Activated CD4-positive, alpha-beta T cell treated with anti-CD3 and anti-CD28 coated beads, Interleukin-2, amount 10 ng/mL, durations not matched to agents 7 days and 5 days (primary cell): ENCODE measurements around the gene COL26A1. TPM values are rescaled to one million over a fixed set of nuclear protein-coding genes. Genes with fewer than 3 reads are reported as not detected.
A peak's percentile ranks its signal among the peaks of the same experiment; 100 is the strongest.
"Not testable (repeated sequence)": the region's sequence is repeated elsewhere in the genome, so short reads cannot be mapped to it uniquely, and the experiment has no call there.

Source experiments
- CTCF ChIA-PET: fragments of 350-600 bp; sonication (Branson Sonifier 250); formaldehyde crosslinking; loops from one replicate; lab custom pipeline; 2021; ENCODE audit warnings: antibody characterized with exemption; lab: Charles Lee
- POLR2A ChIA-PET: fragments of 350-600 bp; sonication (Branson Sonifier 250); formaldehyde crosslinking; loops from one replicate; lab custom pipeline; 2021; ENCODE audit warnings: antibody characterized with exemption; lab: Charles Lee
- DNase-seq: peaks from one replicate; pipeline ENCODE4 v3.0.0-alpha.2; 2020
- H3K27ac Mint-ChIP-seq: one replicate; pipeline ENCODE4 v1.8.0; 2021; ENCODE audit warnings: mild to moderate bottlenecking, moderate library complexity, mixed read lengths
- H3K27me3 Mint-ChIP-seq: one replicate; pipeline ENCODE4 v1.8.0; 2021; ENCODE audit warnings: mixed read lengths
- H3K36me3 Mint-ChIP-seq: one replicate; pipeline ENCODE4 v1.8.0; 2021; ENCODE audit warnings: low read depth, mixed read lengths
- H3K4me1 Mint-ChIP-seq: one replicate; pipeline ENCODE4 v1.8.0; 2021; ENCODE audit warnings: mixed read lengths
- H3K4me3 Mint-ChIP-seq: one replicate; pipeline ENCODE4 v1.8.0; 2021; ENCODE audit warnings: mild to moderate bottlenecking, moderate library complexity, mixed read lengths
- H3K9me3 Mint-ChIP-seq: one replicate; pipeline ENCODE4 v1.8.0; 2021; ENCODE audit warnings: mixed read lengths
- total RNA-seq, 2 experiments: library from RNA; stranded (reverse); gene quantifications; one replicate each; pipeline ENCODE4 v1.2.3, GENCODE V29; 2021

Gene COL26A1
- total RNA-seq = not detected

- Mint-ChIP-seq H3K36me3 (no peaks in the 10 kb centered on the region), H3K4me3 (no peak within 1 kb of the TSS), H3K27ac (no peak within 1 kb of the TSS), H3K4me1 (no peaks in the 10 kb centered on the region), H3K9me3 (no peaks in the 10 kb centered on the region), H3K27me3 (peaks cover 24% of the 10 kb centered on the region)
- no peak for DNase-seq
- CTCF ChIA-PET = interaction anchor here (1.7 to 3.2 kb wide), 4 partner anchors 11 to 143 kb away, joined by 3 to 17 read pairs (median 5); no protein-coding TSS in a partner anchor
- POLR2A ChIA-PET = no interaction called here
Measured at GRCh38 chr7:101362334-101363195, at the start of gene COL26A1. Gene COL26A1 (plus strand): TSS chr7:101362875. CDS start chr7:101363033, 158 bp downstream.

DNA sequence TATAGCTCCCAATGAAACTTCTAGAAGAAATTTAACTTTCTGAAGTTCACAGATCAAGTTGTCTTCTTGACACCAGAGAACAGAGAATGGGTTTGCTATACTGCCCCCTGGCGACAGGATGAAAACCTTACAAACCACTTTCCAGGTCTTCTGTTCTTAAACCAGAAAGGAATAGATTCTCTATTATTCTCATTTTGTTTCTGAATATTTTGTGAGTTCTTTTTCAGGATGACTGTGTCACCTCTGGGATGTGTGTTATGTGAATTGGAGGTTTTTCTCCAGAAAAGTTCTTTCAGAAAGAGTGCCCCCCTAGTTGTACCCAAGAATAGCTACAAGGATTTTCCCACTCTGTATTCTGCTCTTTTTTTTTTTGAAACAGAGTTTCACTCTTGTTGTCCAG is 47.3 kb upstream of the COL26A1 start:
- Mint-ChIP-seq H3K27me3 (no peaks in the 10 kb centered on the region), H3K4me3 (no peak overlapping the region), H3K27ac (no peak overlapping the region), H3K4me1 (peaks cover 2% of the 10 kb centered on the region), H3K9me3 (peaks cover 12% of the 10 kb centered on the region), H3K36me3 (peaks cover 9% of the 10 kb centered on the region)
- POLR2A ChIA-PET = no interaction called here
- CTCF ChIA-PET = interaction anchor here (0.7 to 1.5 kb wide), 8 partner anchors 9 to 211 kb away, joined by 3 to 5 read pairs (median 3); no protein-coding TSS in a partner anchor
- peak; percentile 72 for DNase-seq

DNA sequence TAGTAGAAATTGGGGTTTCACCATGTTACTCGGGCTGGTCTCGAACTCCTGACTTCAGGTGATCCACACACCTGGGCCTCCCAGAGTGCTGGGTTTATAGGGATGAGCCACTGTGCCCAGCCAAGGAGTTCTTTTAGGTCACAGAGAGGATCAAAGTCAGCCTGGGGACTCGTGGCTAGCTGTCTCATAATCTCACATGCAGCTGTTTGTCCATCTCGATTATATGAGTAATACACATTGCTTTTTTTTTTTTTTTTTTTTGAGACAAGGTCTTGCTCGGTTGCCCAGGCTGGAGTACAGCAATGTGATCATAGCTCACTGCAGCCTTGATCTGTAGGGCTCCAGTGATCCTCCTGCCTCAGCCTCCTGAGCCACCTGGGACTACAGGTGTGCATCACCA is 43.3 kb upstream of the COL26A1 start:
- no peak overlapping the region for H3K4me3 Mint-ChIP-seq
- peaks cover 5% of the 10 kb centered on the region for H3K36me3 Mint-ChIP-seq
- DNase-seq = no peak
- H3K4me1 Mint-ChIP-seq = peaks cover 17% of the 10 kb centered on the region
- H3K27ac Mint-ChIP-seq = no peak overlapping the region
- H3K9me3 Mint-ChIP-seq = no peaks in the 10 kb centered on the region
- ChIA-PET CTCF (no interaction called here), POLR2A (no interaction called here)
- no peaks in the 10 kb centered on the region for H3K27me3 Mint-ChIP-seq

DNA sequence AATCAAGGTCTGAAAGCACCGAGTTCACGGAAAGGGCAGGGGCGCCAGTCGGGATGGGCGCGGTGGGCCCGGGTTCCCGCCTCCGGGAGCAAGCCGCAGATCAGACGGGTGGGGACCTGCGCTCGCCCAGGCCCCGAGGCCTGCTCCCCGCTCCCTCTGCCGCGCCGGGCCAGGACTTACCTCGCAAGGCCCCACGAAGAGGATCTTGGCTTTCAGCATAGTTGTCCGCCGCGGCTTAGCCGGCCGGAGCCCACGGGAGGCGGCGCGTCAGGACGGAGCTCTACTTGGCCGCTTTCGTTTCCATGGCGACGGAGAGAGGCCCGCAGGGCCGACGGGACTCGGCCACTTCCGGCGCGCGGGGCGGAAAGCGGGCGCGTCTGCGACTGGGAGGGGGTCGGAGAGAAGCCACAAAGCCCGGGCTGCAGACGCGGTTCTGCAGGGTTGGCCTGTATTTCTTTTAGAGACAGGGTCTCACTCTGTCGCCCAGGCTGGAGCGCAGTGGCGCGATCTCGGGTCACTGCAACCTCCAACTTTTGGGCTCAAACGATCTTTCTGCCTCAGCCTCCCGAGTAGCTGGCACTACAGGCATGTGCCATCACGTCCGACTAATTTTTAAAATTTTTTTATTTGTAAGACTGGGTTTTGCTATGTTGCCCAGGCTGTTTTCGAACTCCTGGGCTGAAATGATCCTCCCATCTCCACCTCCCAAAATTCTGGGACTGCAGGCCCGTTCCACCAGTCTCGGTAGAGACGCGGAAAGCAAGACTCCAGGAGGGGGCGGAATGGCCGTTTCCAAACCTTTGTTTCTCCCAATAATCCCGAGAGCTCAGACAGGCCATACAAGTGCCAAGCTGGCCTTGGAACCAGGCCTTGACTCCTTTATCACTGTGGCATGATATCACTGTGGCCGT is 40.9 kb upstream of the COL26A1 start, which contains the start of gene IFT22:
Gene IFT22 (minus strand): TSS at position 322 of the 911 bp plus-strand sequence. CDS start 103 bp downstream, at position 219.
- Mint-ChIP-seq H3K4me3 (peak within 1 kb of the TSS; percentile 92), H3K27ac (peak within 1 kb of the TSS; percentile 89), H3K4me1 (peaks cover 16% of the 10 kb centered on the region), H3K27me3 (no peaks in the 10 kb centered on the region), H3K36me3 (no peaks in the 10 kb centered on the region), H3K9me3 (no peaks in the 10 kb centered on the region)
- ChIA-PET POLR2A (no interaction called here), CTCF (interaction anchor here (0.6 to 1.4 kb wide), 4 partner anchors 9 to 90 kb away, joined by 3 to 6 read pairs (median 4); no protein-coding TSS in a partner anchor)
- peak; percentile 92 for DNase-seq

DNA sequence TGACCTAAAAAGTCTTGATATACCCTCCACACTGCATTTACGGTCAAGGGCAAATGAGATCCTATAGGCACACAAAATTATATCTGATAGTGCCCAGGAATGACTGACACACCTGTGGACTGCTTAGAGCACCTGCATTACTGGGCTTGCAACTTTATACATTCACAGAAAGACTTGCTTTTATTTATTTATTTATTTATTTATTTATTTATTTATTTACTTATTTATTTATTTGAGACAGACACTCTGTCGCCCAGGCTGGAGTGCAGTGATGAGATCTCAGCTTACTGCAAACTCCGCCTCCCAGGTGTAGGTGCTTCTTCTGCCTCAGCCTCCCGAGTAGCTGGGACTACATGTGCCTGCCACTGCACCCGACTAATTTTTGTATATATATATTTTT is 34.5 kb upstream of the COL26A1 start:
- ChIA-PET POLR2A (no interaction called here), CTCF (no interaction called here)
- H3K27ac Mint-ChIP-seq = no peak overlapping the region
- DNase-seq = no peak
- no peaks in the 10 kb centered on the region for H3K4me1 Mint-ChIP-seq
- H3K9me3 Mint-ChIP-seq = no peaks in the 10 kb centered on the region
- H3K27me3 Mint-ChIP-seq = no peaks in the 10 kb centered on the region
- H3K36me3 Mint-ChIP-seq = no peaks in the 10 kb centered on the region
- no peak overlapping the region for H3K4me3 Mint-ChIP-seq

DNA sequence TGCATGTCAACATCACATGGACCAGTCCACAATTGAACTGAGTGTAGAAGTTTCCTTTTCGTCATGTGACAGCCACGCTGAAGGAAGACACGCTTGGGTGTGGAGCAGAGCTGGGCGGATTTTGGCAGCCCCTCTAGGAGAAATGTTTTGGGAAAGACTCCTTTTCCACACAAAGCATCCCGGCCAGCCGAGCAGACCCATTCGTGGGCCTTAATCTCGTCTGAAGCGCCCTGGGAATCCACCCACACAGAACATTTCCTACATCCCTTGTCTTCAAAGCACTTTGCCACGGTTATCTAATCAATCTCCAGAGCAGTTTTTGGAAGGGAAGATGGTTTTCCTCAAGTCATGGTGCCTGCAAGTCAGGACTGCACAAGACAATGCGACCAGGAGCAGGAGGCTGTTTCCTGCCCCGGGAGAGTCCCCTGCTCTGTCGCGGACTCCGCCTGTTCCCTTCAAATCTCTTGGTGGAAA is 32.6 kb upstream of the COL26A1 start:
- H3K4me3 Mint-ChIP-seq = no peak overlapping the region
- H3K9me3 Mint-ChIP-seq = no peaks in the 10 kb centered on the region
- POLR2A ChIA-PET = no interaction called here
- no peaks in the 10 kb centered on the region for H3K36me3 Mint-ChIP-seq
- DNase-seq = no peak
- CTCF ChIA-PET = interaction anchor here (1.1 kb wide), 1 partner anchor 9 kb away, joined by 3 read pairs; no protein-coding TSS in a partner anchor
- H3K27me3 Mint-ChIP-seq = no peaks in the 10 kb centered on the region
- H3K27ac Mint-ChIP-seq = no peak overlapping the region
- H3K4me1 Mint-ChIP-seq = no peaks in the 10 kb centered on the region

DNA sequence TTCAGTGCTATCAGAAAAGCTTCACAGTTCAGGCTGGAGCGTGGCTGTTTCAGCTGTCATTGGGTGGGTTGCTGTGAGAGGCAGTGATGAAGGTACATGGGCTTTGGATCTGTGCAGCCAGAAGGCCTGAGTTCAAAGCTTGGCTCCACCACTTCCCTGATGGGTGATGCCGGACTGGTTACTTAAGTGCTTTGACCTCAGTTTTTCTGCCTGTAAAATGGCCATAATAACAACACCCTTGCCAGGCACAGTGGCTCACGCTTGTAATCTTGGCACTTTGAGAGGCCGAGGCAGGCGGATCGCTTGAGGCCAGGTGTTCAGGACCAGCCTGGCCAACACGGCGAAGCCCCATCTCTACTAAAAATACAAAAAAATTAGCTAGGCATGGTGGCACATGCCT is 30.6 kb upstream of the COL26A1 start:
- ChIA-PET POLR2A (no interaction called here), CTCF (interaction anchor here (0.7 kb wide), 1 partner anchor 890 kb away, joined by 3 read pairs; no protein-coding TSS in a partner anchor)
- H3K4me1 Mint-ChIP-seq = no peaks in the 10 kb centered on the region
- no peaks in the 10 kb centered on the region for H3K9me3 Mint-ChIP-seq
- no peak overlapping the region for H3K4me3 Mint-ChIP-seq
- no peaks in the 10 kb centered on the region for H3K27me3 Mint-ChIP-seq
- no peak overlapping the region for H3K27ac Mint-ChIP-seq
- no peak for DNase-seq
- no peaks in the 10 kb centered on the region for H3K36me3 Mint-ChIP-seq

DNA sequence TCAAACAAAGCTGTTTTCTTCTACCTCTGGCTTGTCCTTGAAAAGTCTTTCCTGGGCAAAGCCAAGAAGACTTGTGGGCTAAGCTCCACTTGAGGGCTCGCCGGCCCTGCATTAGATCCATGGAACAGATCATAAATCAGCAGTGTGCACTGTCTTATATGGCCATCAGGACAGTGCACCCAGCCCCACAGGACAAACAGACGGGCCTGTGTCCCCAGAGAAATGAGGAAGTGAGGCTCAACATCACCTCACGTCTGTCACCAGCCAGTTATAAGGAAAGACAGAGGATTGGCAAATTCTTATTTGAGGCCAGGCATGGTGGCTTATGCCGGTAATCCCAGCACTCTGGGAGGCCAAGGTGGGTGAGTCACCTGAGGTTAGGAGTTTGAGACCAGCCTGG is 28.8 kb upstream of the COL26A1 start:
- Mint-ChIP-seq H3K9me3 (no peaks in the 10 kb centered on the region), H3K4me1 (no peaks in the 10 kb centered on the region), H3K4me3 (no peak overlapping the region), H3K36me3 (no peaks in the 10 kb centered on the region), H3K27ac (no peak overlapping the region), H3K27me3 (no peaks in the 10 kb centered on the region)
- ChIA-PET CTCF (interaction anchor here (0.6 kb wide), 1 partner anchor 144 kb away, joined by 3 read pairs; no protein-coding TSS in a partner anchor), POLR2A (no interaction called here)
- DNase-seq = no peak

GRCh38 chr7:101340379-101340778 is 22.3 kb upstream of the COL26A1 start:
- no peak for DNase-seq

GRCh38 chr7:101342892-101343291 is 19.8 kb upstream of the COL26A1 start:
- no peaks in the 10 kb centered on the region for H3K4me1 Mint-ChIP-seq
- no peak overlapping the region for H3K27ac Mint-ChIP-seq
- no peak for DNase-seq
- no peak overlapping the region for H3K4me3 Mint-ChIP-seq
- ChIA-PET POLR2A (no interaction called here), CTCF (interaction anchor here (0.6 kb wide), 1 partner anchor 180 kb away, joined by 3 read pairs; no protein-coding TSS in a partner anchor)
- no peaks in the 10 kb centered on the region for H3K27me3 Mint-ChIP-seq
- H3K9me3 Mint-ChIP-seq = no peaks in the 10 kb centered on the region
- H3K36me3 Mint-ChIP-seq = no peaks in the 10 kb centered on the region

More at GRCh38 chr7:101340379-101340778, 22.3 kb upstream of the COL26A1 start:
- Mint-ChIP-seq H3K27me3 (no peaks in the 10 kb centered on the region), H3K4me1 (no peaks in the 10 kb centered on the region), H3K36me3 (no peaks in the 10 kb centered on the region), H3K9me3 (no peaks in the 10 kb centered on the region), H3K4me3 (no peak overlapping the region), H3K27ac (no peak overlapping the region)
- ChIA-PET CTCF (interaction anchor here (0.6 kb wide), 1 partner anchor 261 kb away, joined by 3 read pairs; no protein-coding TSS in a partner anchor), POLR2A (no interaction called here)

DNA sequence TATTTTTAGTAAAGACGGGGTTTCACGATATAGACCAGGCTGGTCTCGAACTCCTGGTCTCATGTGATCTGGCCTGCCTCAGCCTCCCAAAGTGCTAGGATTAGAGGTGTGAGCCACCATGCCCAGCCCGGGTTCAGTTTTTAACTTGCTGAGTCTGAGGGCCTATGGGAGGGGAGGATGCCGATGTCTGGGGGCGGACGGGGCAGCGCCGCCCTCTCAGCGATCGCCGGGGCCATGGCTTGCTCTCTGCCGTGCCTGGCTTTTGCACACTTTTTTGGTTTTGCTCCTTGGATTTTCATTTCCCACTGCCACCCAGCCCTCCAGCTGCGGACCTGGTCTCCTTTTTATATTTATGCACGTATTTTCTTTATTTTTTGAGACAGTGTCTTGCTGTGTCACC is 15.2 kb upstream of the COL26A1 start:
- H3K9me3 Mint-ChIP-seq = no peaks in the 10 kb centered on the region

GRCh38 chr7:101348456-101349067 is 14.1 kb upstream of the COL26A1 start:
- POLR2A ChIA-PET, H3K27me3 Mint-ChIP-seq, H3K36me3 Mint-ChIP-seq, H3K27ac Mint-ChIP-seq, H3K4me3 Mint-ChIP-seq, DNase-seq, H3K9me3 Mint-ChIP-seq: not testable (repeated sequence)
- H3K4me1 Mint-ChIP-seq = peaks cover 10% of the 10 kb centered on the region
- CTCF ChIA-PET = interaction anchor here (1.2 kb wide), 1 partner anchor 10 kb away, joined by 3 read pairs; no protein-coding TSS in a partner anchor

More for the DNA sequence above, 15.2 kb upstream of the COL26A1 start:
- Mint-ChIP-seq H3K4me1 (peaks cover 5% of the 10 kb centered on the region), H3K36me3 (no peaks in the 10 kb centered on the region), H3K27me3 (peaks cover 2% of the 10 kb centered on the region), H3K4me3 (no peak overlapping the region), H3K27ac (no peak overlapping the region)
- POLR2A ChIA-PET = no interaction called here
- DNase-seq = no peak
- CTCF ChIA-PET = interaction anchor here (1.2 kb wide), 1 partner anchor 9 kb away, joined by 3 read pairs; no protein-coding TSS in a partner anchor
